ENCODE measurements around the gene TUBA8.

TUBA8 gene

GRCh38 chr22:18111759-18112330, 1.2 kb downstream of the TUBA8 start:
- H4K20me1 ChIP-seq (ENCODE audit: insufficient read depth, low read length), result no peaks in the 10 kb centered on the region
- no peak overlapping the region for H3K4me3 ChIP-seq (ENCODE audit: low read depth, low read length, poor library complexity, severe bottlenecking)
- H2AFZ ChIP-seq (ENCODE audit: low read length), result no peak overlapping the region
- H3K27me3 ChIP-seq (ENCODE audit: insufficient read depth, low read length), result peaks cover 3% of the 10 kb centered on the region; the same call in 1 of the 2 replicates
- H3K36me3 ChIP-seq (ENCODE audit: insufficient read depth, low read length), result no peaks in the 10 kb centered on the region
- no peaks in the 10 kb centered on the region for H3K9me3 ChIP-seq (ENCODE audit: low read length)
- H3K79me2 ChIP-seq (ENCODE audit: insufficient read depth, low read length), result no peaks in the 10 kb centered on the region
- TF ChIP-seq EZH2 (IDR thresholded peaks at IDR 0.05; ENCODE audit: borderline replicate concordance, low read length), result no peak
- TF ChIP-seq CTCF (IDR thresholded peaks at IDR 0.05; ENCODE audit: low read length), result no peak
- no peaks in the 10 kb centered on the region for H3F3A ChIP-seq (ENCODE audit: insufficient read depth, low read length)
- H3K4me2 ChIP-seq (ENCODE audit: low read length), result no peak overlapping the region
- no peak overlapping the region for H3K27ac ChIP-seq (ENCODE audit: low read depth, low read length, poor library complexity, severe bottlenecking)
- H3K9ac ChIP-seq (ENCODE audit: low read length), result no peak overlapping the region
- no peaks in the 10 kb centered on the region for H3K9me2 ChIP-seq (ENCODE audit: low read depth, low read length)
- peaks cover 8% of the 10 kb centered on the region for H3K4me1 ChIP-seq (ENCODE audit: insufficient read depth, low read length, severe bottlenecking)

- no peaks in the 10 kb centered on the region for H3K9me2 ChIP-seq (ENCODE audit: low read depth, low read length)
- H3K9me3 ChIP-seq (ENCODE audit: low read length), result no peaks in the 10 kb centered on the region
- 0 out of 2 replicates have a peak, but pooled peaks cover 3% of the 10 kb centered on the region for H3K27me3 ChIP-seq (ENCODE audit: insufficient read depth, low read length)
- peaks cover 8% of the 10 kb centered on the region for H3K4me1 ChIP-seq (ENCODE audit: insufficient read depth, low read length, severe bottlenecking)
- no peaks in the 10 kb centered on the region for H4K20me1 ChIP-seq (ENCODE audit: insufficient read depth, low read length)
- TF ChIP-seq EZH2 (IDR thresholded peaks at IDR 0.05; ENCODE audit: borderline replicate concordance, low read length) (no peak), CTCF (IDR thresholded peaks at IDR 0.05; ENCODE audit: low read length) (no peak)
- no peak overlapping the region for H3K27ac ChIP-seq (ENCODE audit: low read depth, low read length, poor library complexity, severe bottlenecking)
- no peak overlapping the region for H3K9ac ChIP-seq (ENCODE audit: low read length)
- no peak overlapping the region for H2AFZ ChIP-seq (ENCODE audit: low read length)
- H3K4me2 ChIP-seq (ENCODE audit: low read length), result no peak overlapping the region
- no peak overlapping the region for H3K4me3 ChIP-seq (ENCODE audit: low read depth, low read length, poor library complexity, severe bottlenecking)
- H3F3A ChIP-seq (ENCODE audit: insufficient read depth, low read length), result no peaks in the 10 kb centered on the region
- no peaks in the 10 kb centered on the region for H3K36me3 ChIP-seq (ENCODE audit: insufficient read depth, low read length)
- H3K79me2 ChIP-seq (ENCODE audit: insufficient read depth, low read length), result no peaks in the 10 kb centered on the region
Measured at GRCh38 chr22:18112440-18112839, 1.8 kb downstream of the TUBA8 start.

GRCh38 chr22:18113680-18114394, 3.2 kb downstream of the TUBA8 start:
- H3K27ac ChIP-seq (ENCODE audit: low read depth, low read length, poor library complexity, severe bottlenecking), result no peak overlapping the region
- H3K9ac ChIP-seq (ENCODE audit: low read length), result no peak overlapping the region
- no peaks in the 10 kb centered on the region for H4K20me1 ChIP-seq (ENCODE audit: insufficient read depth, low read length)

More at GRCh38 chr22:18113680-18114394, 3.2 kb downstream of the TUBA8 start:
- 0 out of 2 replicates have a peak, but pooled peaks cover 3% of the 10 kb centered on the region for H3K27me3 ChIP-seq (ENCODE audit: insufficient read depth, low read length)
- peaks cover 8% of the 10 kb centered on the region for H3K4me1 ChIP-seq (ENCODE audit: insufficient read depth, low read length, severe bottlenecking)
- no peaks in the 10 kb centered on the region for H3K9me3 ChIP-seq (ENCODE audit: low read length)
- no peak overlapping the region for H3K4me2 ChIP-seq (ENCODE audit: low read length)
- H2AFZ ChIP-seq (ENCODE audit: low read length), result no peak overlapping the region
- H3K79me2 ChIP-seq (ENCODE audit: insufficient read depth, low read length), result no peaks in the 10 kb centered on the region
- H3K36me3 ChIP-seq (ENCODE audit: insufficient read depth, low read length), result no peaks in the 10 kb centered on the region
- no peak overlapping the region for H3K4me3 ChIP-seq (ENCODE audit: low read depth, low read length, poor library complexity, severe bottlenecking)
- H3K9me2 ChIP-seq (ENCODE audit: low read depth, low read length), result no peaks in the 10 kb centered on the region
- H3F3A ChIP-seq (ENCODE audit: insufficient read depth, low read length), result no peaks in the 10 kb centered on the region
- TF ChIP-seq EZH2 (IDR thresholded peaks at IDR 0.05; ENCODE audit: borderline replicate concordance, low read length) (no peak), CTCF (IDR thresholded peaks at IDR 0.05; ENCODE audit: low read length) (no peak)
